ENCODE measurements around the gene TAF6L.
A peak's percentile ranks its signal among the peaks of the same experiment; 100 is the strongest.
"Not testable (repeated sequence)": the region's sequence is repeated elsewhere in the genome, so short reads cannot be mapped to it uniquely, and the experiment has no call there.

Gene TAF6L

DNA sequence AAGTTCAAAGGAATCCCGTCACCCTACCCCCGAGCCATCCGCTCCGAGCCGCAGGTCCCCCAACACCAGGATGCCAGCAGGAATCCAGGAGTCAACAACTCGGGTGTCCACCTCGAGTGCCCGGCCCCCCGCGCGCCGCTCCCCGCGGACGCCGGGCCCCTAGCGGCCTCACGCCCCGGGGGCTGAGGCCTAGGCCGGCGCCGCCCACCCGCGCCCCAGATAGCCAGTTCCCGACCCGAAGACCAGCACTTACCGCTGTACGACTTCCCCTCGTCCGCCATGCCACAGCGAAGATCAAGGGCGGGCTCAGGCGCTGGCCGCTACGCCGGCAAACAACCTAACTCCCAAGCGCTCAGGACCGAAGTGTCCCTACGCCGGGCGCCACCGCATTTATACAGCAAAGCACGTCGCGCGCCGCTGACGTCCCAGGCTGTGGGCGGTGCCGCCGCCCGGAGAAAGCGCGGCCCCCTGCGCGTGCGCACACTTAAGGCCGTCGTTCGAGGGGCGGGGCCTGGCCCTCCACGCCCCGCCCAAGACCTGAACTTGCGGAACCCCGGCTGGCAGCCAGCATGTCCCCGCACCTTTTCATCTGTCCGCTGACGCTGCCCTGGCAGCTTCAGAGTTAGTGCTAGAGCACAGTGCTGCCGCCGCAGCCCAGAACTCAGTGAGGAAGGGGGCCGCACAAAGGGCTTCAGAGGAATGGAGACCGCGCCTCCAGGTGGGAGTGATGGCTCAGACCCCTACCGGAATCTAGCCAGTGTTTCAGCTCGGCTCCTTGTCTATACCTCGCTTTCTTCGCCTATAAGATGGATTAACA lies 34.1 kb downstream of the TAF6L start, which contains the start of gene NXF1:
NXF1 (minus strand) TSS at position 365 of the 817 bp plus-strand sequence; CDS start at position 281, 84 bp downstream.
- Mint-ChIP-seq H3K4me3 (peak within 1 kb of the TSS; percentile 83), H3K27ac (peak within 1 kb of the TSS; percentile 89)
- intact Hi-C loops (cut with micrococcal nuclease) = loop anchor here (2.0 kb wide), 2 partner anchors 18 to 36 kb away; partner anchors contain the start of gene TMEM179B

DNA sequence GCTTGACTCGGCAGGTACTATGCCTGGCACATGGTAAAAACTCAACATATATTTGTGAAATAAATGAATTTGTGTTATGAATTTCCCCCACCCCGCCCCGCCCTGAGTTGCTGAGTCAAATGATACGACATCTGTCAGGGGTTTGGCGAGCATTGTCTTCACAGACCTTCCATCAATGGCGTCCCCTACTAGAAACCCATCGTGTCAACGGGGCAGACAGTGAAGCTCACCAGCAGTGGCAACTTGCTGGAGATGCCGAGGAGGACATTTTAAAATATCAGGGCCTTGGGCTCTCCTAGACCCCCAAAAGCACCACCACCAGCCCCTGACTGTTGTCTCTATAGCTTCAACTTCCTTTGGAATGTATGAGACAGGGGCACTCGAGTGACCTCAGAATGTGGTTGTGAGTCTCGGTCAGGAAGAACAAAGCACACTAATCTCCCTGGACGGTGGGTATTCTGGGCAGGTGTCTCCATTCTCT lies 34.8 kb downstream of the TAF6L start:
- H3K9me3 Mint-ChIP-seq = no peaks in the 10 kb centered on the region
- H3K27ac Mint-ChIP-seq = peak overlapping the region; percentile 89
- H3K4me1 Mint-ChIP-seq (ENCODE audit: low read depth) = peaks cover 56% of the 10 kb centered on the region
- intact Hi-C loops (cut with micrococcal nuclease) = loop anchor here (2.0 kb wide), 2 partner anchors 19 to 35 kb away; partner anchors contain the start of gene TMEM179B
- H3K4me3 Mint-ChIP-seq = peak overlapping the region; percentile 83
- H3K36me3 Mint-ChIP-seq (ENCODE audit: low read depth) = peaks cover 53% of the 10 kb centered on the region
- no peaks in the 10 kb centered on the region for H3K27me3 Mint-ChIP-seq

More for the DNA sequence above, 34.1 kb downstream of the TAF6L start, which contains the start of gene NXF1:
- Mint-ChIP-seq H3K36me3 (ENCODE audit: low read depth) (peaks cover 60% of the 10 kb centered on the region), H3K9me3 (no peaks in the 10 kb centered on the region), H3K27me3 (no peaks in the 10 kb centered on the region), H3K4me1 (ENCODE audit: low read depth) (peaks cover 56% of the 10 kb centered on the region)

DNA sequence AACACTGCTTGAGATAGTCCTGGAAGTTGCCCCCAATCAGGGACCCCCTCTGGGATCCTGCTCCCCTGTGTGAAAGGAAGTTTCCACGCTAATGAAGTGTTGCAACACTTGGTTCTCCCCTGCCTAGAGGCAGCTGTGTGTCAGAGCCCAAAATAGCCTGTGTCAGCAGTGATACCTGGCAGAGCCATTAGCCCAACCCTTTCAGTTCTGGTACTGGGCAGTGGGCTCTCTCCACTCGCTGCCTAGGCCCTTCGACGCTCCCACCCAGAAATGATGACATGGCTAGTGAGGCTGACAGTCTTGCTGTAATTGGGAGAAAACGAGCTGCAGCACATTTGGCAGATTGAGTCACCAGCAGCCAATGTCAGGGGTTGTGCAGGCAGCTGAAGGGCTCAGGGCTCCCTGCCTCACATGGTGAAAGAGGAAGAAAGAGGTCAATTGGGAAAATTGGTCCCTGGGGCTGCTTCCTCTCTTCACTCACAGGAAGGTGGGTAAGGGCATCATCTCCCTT lies 35.5 kb downstream of the TAF6L start:
- no peaks in the 10 kb centered on the region for H3K9me3 Mint-ChIP-seq
- H3K4me3 Mint-ChIP-seq = peak overlapping the region; percentile 28
- no peaks in the 10 kb centered on the region for H3K27me3 Mint-ChIP-seq
- peak overlapping the region; percentile 89 for H3K27ac Mint-ChIP-seq
- peaks cover 46% of the 10 kb centered on the region for H3K36me3 Mint-ChIP-seq (ENCODE audit: low read depth)
- H3K4me1 Mint-ChIP-seq (ENCODE audit: low read depth) = peaks cover 56% of the 10 kb centered on the region
- intact Hi-C loops (cut with micrococcal nuclease) = no loop called here

DNA sequence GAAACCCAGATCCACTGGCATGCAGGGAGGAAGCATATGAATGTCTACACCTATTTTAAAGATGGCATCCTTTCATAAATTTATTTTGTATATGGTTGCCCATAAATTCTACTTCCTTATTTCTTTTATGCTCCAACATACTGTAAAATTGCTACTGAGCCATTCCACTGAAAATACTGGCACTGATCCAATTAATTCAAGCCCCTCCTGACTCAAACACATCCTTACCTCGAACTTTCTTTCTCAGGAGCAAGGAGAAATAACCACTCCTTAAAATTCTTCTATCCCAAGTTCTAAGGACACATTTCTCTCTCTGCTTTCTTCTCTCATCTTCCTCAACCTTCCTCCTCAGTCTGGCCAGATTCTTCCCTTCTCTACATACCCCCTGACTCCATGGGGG lies 39.6 kb downstream of the TAF6L start:
- Mint-ChIP-seq H3K4me3 (no peak overlapping the region), H3K27ac (peak overlapping the region; percentile 46), H3K9me3 (no peaks in the 10 kb centered on the region), H3K4me1 (ENCODE audit: low read depth) (peaks cover 27% of the 10 kb centered on the region), H3K36me3 (ENCODE audit: low read depth) (peaks cover 19% of the 10 kb centered on the region), H3K27me3 (no peaks in the 10 kb centered on the region)
- intact Hi-C loops (cut with micrococcal nuclease) = no loop called here

DNA sequence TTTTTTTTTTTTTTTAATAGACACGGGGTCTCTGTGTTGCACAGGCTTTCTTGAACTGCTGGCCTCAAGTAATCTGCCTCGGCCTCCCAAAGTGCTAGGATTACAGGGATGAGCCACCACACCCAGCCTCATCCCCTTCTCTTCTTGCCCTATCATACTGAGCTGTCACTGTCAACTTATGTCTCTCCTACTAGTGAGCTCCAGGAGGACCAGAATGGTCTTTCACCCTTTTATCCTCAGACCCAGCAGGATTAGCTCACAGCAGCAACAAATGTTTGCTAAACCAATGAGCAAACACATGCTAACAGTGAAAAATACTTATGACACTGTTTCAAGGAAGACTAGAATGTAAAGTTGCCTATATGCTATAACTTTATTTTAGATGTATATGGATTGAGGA lies 40.5 kb downstream of the TAF6L start:
- Mint-ChIP-seq H3K36me3 (ENCODE audit: low read depth) (peaks cover 19% of the 10 kb centered on the region), H3K4me1 (ENCODE audit: low read depth) (peaks cover 24% of the 10 kb centered on the region), H3K9me3 (no peaks in the 10 kb centered on the region), H3K4me3 (no peak overlapping the region), H3K27me3 (no peaks in the 10 kb centered on the region), H3K27ac (peak overlapping the region; percentile 46)
- intact Hi-C loops (cut with micrococcal nuclease) = no loop called here

DNA sequence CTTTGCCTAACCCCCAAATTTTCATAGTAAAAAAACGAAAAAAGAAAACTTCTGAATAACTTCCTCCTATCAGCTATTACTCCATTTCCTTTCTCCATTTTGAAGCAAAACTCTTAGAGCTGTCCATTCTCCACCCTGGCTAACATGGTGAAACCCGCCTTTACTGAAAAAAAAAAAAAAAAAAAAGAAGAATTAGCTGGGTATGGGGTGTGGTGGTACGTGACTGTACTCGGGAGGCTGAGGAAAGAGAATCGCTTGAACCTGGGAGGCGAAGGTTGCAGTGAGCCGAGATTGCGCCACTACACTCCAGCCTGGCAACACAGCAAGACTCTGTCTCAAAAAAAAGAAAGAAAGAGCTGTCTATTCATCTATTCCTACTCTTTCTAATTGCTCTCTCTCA lies 45.4 kb downstream of the TAF6L start:
- Mint-ChIP-seq H3K4me1 (ENCODE audit: low read depth) (peaks cover 25% of the 10 kb centered on the region), H3K9me3 (no peaks in the 10 kb centered on the region), H3K27ac (peak overlapping the region; percentile 93), H3K4me3 (peak overlapping the region; percentile 66), H3K27me3 (no peaks in the 10 kb centered on the region), H3K36me3 (ENCODE audit: low read depth) (peaks cover 51% of the 10 kb centered on the region)
- intact Hi-C loops (cut with micrococcal nuclease) = no loop called here

DNA sequence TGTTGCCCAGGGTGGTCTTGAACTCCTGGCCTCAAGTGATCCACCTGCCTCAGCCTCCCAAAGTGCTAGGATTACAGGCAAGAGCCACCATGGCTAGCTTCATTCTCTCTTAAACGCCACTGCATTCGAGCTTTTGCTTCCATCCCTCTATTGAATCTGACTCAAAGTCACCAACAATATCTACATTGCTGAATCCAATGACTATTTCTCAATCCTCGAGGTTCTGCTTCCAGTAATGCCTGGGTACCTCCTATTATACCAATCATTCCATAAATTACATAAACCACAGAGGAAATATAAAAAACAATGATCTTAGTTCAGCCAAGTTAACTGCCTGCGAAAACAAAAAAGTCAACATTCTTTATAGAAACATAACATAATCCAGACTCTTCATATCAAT lies 45.9 kb downstream of the TAF6L start:
- H3K4me1 Mint-ChIP-seq (ENCODE audit: low read depth) = peaks cover 25% of the 10 kb centered on the region
- H3K27ac Mint-ChIP-seq = peak overlapping the region; percentile 93
- H3K4me3 Mint-ChIP-seq = peak overlapping the region; percentile 20
- no peaks in the 10 kb centered on the region for H3K27me3 Mint-ChIP-seq
- peaks cover 57% of the 10 kb centered on the region for H3K36me3 Mint-ChIP-seq (ENCODE audit: low read depth)
- intact Hi-C loops (cut with micrococcal nuclease) = no loop called here
- H3K9me3 Mint-ChIP-seq = no peaks in the 10 kb centered on the region

DNA sequence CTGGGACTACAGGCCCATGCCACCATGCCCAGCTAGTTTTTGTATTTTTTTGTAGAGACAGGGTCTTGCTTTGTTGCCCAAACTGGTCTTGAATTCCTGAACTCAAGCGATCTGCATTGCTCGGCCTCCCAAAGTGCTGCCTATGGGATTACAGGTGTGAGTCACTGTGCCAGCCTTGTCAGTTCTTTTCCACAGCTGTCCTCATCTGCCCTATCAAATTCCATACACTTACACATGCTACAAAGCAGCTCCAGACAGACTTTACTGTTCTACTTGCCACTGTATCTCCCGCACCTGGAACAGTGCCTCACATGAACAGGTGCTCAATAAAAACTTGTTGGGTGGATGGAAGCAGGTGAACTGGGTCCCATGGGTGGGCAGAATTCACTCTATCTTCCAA lies 52.5 kb downstream of the TAF6L start:
- Mint-ChIP-seq H3K4me1 (ENCODE audit: low read depth) (peaks cover 14% of the 10 kb centered on the region), H3K27ac (no peak overlapping the region)

DNA sequence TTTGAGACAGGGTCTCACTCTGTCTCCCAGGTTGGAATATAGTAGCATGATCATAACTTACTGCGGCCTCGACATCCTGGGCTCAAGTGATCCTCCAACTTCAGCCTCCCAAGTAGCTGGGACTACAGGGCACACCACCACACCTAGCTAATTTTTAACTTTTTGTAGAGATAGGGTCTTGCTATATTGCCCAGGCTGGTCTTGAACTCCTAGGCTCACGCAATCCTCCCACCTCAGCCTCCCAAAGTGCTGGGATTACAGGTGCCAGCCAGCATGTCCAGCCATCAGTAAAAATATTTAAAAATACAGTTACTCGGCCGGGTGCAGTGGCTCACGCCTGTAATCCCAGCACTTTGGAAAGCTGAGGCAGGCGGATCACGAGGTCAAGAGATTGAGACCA lies 56.9 kb downstream of the TAF6L start:
- H3K36me3 Mint-ChIP-seq (ENCODE audit: low read depth) = peaks cover 92% of the 10 kb centered on the region
- H3K27ac Mint-ChIP-seq; H3K9me3 Mint-ChIP-seq; H3K4me3 Mint-ChIP-seq; intact Hi-C loops (cut with micrococcal nuclease); H3K27me3 Mint-ChIP-seq: not testable (repeated sequence)
- H3K4me1 Mint-ChIP-seq (ENCODE audit: low read depth) = peaks cover 24% of the 10 kb centered on the region

More for the DNA sequence above, 52.5 kb downstream of the TAF6L start:
- H3K27me3 Mint-ChIP-seq = no peaks in the 10 kb centered on the region
- H3K36me3 Mint-ChIP-seq (ENCODE audit: low read depth) = peaks cover 91% of the 10 kb centered on the region
- intact Hi-C loops (cut with micrococcal nuclease) = no loop called here
- no peaks in the 10 kb centered on the region for H3K9me3 Mint-ChIP-seq
- no peak overlapping the region for H3K4me3 Mint-ChIP-seq

DNA sequence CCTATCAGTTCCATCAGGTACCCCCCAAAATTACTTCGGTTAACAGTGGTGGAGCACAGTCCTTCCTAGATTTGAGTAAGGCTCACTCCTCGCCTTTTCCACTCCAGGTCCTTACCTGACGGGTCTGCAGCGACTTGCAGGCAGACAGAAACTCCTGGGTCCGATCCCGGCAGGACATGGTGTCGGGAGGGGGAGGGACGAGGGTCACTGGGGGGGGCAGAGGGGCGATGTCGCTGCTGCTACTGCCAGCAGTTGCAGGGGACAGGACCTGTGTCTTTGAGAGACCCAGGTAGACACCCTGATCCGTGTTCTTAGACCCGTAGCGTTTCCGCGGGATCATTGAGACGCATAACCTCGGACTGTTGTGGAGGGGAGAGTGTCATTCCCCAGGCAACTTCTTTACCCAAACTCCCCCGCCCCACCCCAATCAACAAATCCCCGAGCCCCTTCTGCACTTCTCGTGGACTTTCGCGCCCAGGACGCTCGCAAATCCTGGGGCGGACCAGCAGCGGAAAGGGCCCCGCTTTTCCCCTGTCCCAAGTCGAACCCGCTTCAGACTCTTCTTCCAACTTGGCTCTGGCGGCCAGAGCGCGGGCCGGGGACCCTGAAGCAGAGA lies 59.8 kb downstream of the TAF6L start:
- H3K36me3 Mint-ChIP-seq (ENCODE audit: low read depth) = peaks cover 91% of the 10 kb centered on the region
- H3K27ac Mint-ChIP-seq = peak overlapping the region; percentile 94
- peak overlapping the region; percentile 95 for H3K4me3 Mint-ChIP-seq
- intact Hi-C loops (cut with micrococcal nuclease) = loop anchor here (1.0 kb wide), 1 partner anchor 8 kb away; the partner anchor contains the start of gene WDR74
- peaks cover 48% of the 10 kb centered on the region for H3K4me1 Mint-ChIP-seq (ENCODE audit: low read depth)
- H3K9me3 Mint-ChIP-seq = no peaks in the 10 kb centered on the region
- no peaks in the 10 kb centered on the region for H3K27me3 Mint-ChIP-seq

DNA sequence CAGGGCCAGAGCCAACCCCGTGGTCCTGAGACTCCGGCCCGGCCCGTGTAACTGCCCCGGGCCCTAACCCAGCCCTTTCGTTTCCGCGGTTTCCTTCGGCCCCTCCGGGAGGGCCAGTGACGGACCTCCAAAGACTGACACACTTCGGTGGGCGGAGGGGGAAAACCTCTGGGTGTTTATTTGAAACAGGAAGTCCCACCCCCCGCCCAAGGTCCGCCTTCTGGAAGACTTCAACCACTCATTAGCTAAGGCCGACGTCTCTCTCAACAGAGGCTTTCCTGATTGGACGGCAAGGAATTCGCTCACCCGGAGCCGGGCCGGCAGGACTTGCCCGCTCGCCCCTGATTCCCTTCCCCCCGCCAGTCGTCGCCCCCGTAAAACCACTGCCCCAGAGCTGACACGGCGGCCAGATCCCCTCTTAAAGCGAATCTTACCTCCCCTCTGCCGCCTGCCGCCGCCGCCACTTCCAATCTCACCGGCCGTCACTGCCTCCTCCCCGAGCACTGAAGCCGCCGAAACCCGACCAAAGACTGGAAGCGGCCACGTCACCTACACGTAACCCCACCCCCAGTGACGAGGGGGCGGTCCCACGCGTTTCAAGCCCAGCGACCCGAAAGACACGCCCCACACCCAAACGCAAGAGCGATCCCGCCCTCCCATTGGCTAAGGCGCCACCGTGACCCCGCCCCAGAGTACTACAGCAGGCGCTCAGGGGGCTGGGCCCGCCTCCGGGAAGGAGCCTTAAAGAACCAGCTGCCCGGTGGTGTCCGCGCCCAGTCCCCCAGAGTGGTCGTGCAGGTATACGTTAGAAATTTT lies 60.5 kb downstream of the TAF6L start, which contains the start of gene STX5:
STX5 (minus strand) TSS at position 532 of the 816 bp plus-strand sequence. CDS start 808 bp downstream, outside the sequence.
- H3K36me3 Mint-ChIP-seq (ENCODE audit: low read depth) = peaks cover 89% of the 10 kb centered on the region
- no peaks in the 10 kb centered on the region for H3K27me3 Mint-ChIP-seq
- H3K4me1 Mint-ChIP-seq (ENCODE audit: low read depth) = peaks cover 53% of the 10 kb centered on the region
- no peaks in the 10 kb centered on the region for H3K9me3 Mint-ChIP-seq
- intact Hi-C loops (cut with micrococcal nuclease) = loop anchor here (1.0 to 2.0 kb wide), 3 partner anchors 8 to 45 kb away; partner anchors contain the start of genes TMEM179B and WDR74
- H3K27ac Mint-ChIP-seq = peak within 1 kb of the TSS; percentile 94
- H3K4me3 Mint-ChIP-seq = peak within 1 kb of the TSS; percentile 95

DNA sequence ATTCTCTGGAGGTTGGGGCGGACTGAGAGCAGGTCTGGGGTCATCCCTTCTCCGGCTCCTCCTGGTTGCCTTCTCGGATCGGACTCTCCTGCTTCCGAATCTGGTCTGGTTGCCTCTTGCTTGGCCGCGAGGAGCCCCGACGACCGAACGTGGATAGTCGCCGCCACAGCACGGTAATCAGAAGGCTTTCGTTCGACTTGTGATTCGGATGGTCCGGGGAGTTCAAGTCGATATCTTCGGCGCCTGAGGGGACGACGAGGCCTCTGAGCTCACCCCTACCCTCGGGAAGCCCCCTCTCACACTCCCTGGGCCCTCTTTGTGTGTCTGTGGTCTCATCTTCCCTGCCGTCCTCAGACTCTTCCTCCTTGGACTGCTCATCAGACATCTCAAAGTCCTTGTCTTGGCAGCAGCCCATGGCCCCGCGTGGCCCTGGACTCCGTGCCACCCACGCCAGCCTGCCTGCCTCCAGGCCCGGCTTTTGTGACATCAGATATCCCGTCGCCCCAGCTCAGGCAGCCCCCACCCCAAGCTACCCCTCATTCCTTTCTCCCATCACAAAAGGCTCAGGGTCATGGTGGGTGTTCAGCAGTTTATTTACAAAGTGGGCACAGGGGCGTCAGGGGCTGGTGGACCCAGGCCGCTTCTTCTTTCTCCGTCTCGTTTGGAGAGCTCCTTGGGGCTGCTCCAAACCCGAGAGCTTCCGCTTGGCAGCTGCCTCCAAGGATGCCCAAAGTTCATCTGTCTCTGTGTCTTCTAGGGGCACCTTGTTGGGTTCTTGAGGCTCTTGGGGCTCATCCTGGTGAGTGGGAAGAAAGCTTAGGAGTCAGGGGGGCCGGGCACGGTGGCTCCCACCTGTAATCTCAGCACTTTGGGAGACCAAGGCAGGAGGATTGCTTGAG lies 61.4 kb downstream of the TAF6L start, which contains the start of gene TEX54:
TEX54 (minus strand) TSS at position 506 of the 899 bp plus-strand sequence.
- Mint-ChIP-seq H3K4me1 (ENCODE audit: low read depth) (peaks cover 57% of the 10 kb centered on the region), H3K36me3 (ENCODE audit: low read depth) (peaks cover 88% of the 10 kb centered on the region), H3K27ac (peak within 1 kb of the TSS; percentile 94), H3K9me3 (no peaks in the 10 kb centered on the region), H3K27me3 (no peaks in the 10 kb centered on the region), H3K4me3 (peak within 1 kb of the TSS; percentile 95)
- intact Hi-C loops (cut with micrococcal nuclease) = loop anchor here (2.0 kb wide), 2 partner anchors 14 to 46 kb away; partner anchors contain the start of gene TMEM179B
